GM18861 (cell line): ENCODE measurements around the gene CACNA1I.

Experiments
- ATAC-seq: cut with Tn5 transposase; IDR thresholded peaks from one replicate; pipeline ENCODE4 v1.9.1; 2021; ENCODE audit not compliant: unreplicated experiment

CACNA1I gene

DNA sequence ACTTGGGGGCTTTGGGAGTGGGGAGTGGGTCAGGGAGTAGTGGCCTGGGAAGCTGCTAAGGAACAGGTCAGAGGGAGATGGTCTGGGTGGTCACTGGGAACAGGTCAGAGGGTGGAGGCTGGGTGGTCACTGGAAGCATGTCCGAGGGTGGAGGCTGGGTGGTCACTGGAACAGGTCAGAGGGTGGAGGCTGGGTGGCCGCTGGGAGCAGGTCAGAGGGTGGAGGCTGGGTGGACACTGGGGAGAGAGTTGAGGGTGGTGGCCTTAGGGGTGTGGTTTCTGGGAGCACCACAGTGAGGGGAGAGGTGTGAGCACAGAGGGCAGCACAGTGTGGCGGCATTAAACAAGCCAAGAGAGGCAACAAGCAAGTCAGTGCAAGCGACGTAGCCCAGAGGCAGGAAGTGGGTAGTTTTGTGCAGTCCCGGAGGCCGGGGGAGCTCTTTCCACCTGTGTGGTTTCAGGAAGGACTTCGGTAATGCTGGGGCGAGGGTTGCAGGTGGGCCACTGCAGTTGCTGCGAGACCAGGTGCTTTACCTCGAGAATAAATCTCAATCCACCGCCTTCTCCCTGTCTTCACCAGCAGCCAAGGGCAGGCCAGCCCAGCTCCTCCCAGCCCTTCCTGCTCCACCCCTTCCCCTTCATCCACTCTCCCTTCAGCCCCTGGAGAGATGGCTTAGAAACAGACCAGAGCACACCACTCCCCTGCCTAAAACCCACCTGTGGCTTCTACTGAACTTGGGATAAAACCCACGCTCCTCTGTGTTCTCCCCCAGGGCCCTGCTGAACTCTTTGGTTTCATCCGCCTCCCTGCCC lies 3.2 kb upstream of the CACNA1I start:
- ATAC-seq: no peak

- no peak for ATAC-seq
These were observed 2.1 kb upstream of the CACNA1I start for GRCh38 chr22:39568278-39568981.

GRCh38 chr22:39569066-39569465 lies 1.5 kb upstream of the CACNA1I start:
- no peak for ATAC-seq

- ATAC-seq: no peak
These were observed 327 bp upstream of the CACNA1I start for GRCh38 chr22:39570226-39570625.

GRCh38 chr22:39571538-39571937 lies 985 bp downstream of the CACNA1I start:
- no peak for ATAC-seq

DNA sequence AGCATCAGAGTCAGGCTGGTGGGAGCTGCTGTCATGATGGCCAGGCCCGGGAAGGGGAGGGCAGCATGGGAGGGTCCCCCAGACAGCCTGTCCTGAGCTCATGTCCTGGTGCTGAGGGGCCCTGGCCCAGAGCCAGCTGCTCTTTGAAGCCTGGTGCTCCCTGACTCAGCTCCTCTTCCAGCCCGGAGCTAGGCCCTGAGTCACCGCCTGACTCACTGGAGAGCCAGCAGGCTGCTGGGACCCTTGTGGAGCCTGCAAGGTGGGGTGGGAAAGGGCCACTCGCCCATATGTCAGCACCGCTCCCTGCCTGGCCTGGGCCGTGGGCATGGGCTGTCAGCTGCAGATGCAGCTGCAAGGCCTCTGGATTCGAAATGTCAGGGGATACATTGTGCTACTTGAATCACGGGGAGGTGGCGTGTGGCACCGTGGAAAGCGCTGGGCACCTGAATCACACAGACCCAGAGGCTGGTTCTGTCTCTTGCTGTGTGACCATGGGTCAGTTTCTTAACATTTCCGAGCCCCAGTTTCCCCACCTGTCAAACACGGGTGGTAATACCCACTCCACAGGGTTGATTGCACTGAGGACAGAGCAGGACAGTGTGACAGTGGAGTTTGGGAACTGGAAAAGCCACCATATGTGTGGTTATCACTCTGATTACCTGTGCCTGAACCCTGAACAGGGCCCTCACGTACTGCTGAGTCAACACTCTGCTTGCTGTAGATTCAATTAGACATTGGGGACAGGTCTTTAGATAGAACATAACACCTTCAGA lies 4.4 kb downstream of the CACNA1I start:
- ATAC-seq: no peak

DNA sequence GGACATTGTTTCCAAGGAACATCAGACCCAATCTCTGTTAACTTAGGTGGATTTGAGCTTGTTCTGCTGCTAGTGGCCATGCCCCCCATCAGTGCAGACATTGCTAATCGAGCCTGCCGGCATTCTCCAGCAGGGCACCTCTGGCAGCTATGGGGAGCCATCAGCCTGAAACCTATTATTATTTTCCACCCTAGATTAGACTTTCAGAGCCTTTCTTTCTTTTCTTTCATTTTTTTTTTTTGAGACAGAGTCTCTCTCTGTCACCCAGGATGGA lies 4.9 kb downstream of the CACNA1I start:
- ATAC-seq: no peak

- ATAC-seq: no peak
These were observed 5.5 kb downstream of the CACNA1I start for GRCh38 chr22:39576027-39576426.

GRCh38 chr22:39577366-39577765 lies 6.8 kb downstream of the CACNA1I start:
- no peak for ATAC-seq

DNA sequence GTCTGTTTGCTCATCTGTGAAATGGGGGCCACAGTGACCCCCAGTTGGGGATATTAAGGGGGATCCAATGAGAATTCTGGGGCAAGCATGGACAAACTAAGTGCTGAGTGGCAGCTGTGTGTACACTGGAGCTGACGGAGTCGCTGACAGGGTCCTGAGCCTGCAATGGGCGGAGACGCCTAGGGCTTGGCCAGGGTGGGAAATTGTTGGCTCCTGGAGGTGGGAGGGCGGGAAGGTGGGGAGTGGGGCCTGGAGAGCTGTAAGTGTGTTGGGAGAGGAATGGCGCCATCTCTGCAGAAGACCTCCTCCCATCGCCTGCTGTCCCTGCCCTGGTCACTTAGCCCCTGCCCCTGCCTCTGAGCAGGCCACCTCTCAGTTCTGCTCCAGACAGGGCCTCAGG lies 7.3 kb downstream of the CACNA1I start:
- no peak for ATAC-seq

- ATAC-seq: no peak
These were observed 9.5 kb downstream of the CACNA1I start for GRCh38 chr22:39580006-39580441.

DNA sequence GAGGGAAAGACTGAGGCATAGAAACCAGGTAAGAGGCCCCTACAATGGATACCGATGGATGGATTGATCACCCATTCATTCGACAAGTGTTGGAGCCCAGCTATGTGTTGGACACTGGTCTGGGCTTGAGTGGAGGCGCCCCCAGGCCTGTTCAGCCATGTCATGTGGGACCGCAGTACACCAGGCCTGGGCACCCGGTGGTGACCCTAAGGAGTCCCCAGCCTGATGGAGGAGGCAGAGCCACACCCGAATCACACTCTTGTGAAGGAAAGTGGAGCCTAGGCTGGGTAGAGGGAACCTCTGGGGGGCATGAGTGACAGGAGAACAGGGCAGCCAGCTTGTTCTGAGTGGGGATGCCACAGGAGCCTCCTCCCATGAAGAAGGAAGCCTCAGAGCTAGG lies 10.2 kb downstream of the CACNA1I start:
- no peak for ATAC-seq

GRCh38 chr22:39581303-39581702 lies 10.8 kb downstream of the CACNA1I start:
- ATAC-seq: no peak

- ATAC-seq: no peak
These were observed 12.6 kb downstream of the CACNA1I start for GRCh38 chr22:39583066-39583667.

DNA sequence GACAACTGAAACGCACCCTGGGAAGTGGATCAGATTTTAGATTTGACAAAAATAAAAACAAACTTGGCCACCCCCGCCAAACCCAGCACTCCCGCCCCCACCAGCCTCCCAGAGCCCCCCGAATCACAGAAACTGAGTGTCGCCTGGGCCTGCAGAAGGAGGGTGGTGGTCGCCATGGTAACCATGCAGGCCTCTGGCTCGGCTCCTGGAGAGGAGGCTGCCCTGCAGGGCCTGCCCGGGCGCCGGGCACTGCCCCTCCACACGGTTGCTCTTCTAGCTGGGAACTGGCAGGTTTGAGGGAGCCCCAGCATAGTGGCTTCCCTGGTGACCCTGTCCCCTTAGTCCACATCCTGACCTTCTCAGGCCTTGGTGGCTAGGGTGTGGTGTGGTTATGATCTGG lies 19.3 kb downstream of the CACNA1I start:
- ATAC-seq: no peak

DNA sequence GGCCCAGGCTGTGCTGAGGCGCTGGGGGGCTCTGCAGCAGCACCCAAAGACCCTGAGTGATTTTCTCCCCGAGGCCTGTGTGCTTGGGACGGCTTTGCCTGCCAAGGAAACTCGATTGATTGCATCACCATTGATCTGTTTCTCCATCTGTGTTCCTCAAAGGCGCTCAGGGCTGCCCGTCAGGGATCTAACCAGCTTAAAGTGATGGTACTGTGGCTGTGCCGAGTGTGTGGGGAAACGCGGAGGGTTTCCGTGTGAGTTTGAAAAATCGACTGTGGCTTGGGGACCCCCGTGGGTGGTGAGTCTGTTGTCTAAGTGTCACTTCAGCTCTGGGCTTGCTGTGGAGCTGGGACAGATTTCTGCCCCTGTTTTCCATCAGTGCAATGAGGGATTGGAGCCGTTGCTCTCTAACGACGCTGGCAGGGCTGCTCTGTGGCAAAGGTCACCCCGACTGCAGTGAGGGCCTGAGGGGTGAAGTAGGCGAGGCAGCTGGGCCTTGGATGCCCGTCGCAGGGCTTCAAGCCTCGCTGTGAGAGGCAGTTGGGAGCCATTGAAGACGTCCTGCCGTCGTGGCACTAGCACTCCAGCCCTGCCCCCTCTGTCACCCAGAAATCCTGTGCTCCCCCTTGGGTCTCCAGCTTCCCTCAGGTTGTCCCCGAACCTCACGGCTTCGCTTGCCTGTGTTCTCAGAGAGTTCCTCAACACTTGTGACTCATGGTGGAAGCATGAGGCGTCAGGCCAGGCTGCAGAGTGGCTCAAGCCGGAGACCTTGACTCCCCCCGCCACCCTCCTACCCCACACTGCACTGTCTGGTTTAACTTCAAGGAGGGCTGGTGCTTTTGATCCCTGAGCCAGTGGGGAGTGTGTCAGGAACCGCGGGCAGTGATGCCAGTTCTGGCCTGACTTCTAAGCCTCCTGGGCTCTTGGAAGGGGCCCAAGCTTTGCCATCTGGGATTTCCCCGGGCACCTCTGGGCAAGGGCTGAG lies 21.8 kb downstream of the CACNA1I start:
- ATAC-seq: no peak

- no peak for ATAC-seq
These were observed 22.7 kb downstream of the CACNA1I start for GRCh38 chr22:39593066-39593930.

GRCh38 chr22:39593931-39594285 lies 23.4 kb downstream of the CACNA1I start:
- ATAC-seq: no peak

GRCh38 chr22:39594411-39594810 lies 23.9 kb downstream of the CACNA1I start:
- ATAC-seq: no peak
